ENCODE results near the gene FBXL4.

The FBXL4 gene

DNA sequence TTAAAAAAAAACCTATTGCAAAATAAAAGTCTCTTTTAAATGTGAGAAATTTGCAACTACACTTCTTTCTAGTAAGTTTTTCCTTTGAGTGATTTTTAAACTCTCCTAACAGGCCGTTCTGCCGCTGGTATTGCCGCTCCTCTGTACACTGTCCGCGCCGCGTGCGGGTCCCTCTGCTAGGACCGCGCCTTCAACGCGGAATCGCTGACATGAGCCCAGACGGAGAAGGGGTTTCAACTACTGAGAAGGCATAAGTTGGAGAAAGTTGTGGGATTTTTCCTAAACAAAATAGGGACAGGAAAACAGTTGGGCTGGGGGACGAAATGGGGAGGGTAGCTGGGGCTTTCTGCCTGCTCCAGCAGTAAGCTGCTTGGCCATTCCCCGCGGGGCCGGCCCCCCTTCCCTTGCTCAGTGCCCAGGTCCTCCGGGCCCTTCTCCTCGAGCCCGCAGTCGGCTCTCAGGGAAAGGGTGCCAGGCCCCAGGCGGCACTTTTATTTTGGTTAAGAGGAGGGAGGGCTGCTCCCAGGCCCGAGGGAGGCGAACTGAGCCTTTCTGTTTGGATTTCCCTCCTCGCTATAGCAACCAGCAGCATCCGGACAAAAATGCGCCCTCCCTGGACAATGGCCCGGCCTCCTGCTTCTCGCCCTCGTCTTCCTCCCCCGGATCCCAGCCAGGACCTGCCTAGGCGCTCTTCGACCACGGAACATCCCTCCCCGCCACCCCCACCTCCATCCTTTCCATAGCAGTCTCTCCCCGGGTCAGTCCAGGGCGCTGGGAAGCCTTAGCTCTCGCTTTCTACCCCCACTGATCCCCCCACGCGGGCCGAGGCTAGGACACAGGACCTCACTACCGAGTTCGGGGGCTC lies 120.2 kb downstream of the FBXL4 start:
- DNase-seq (ENCODE audit: low read depth in 4 of 4, low spot score in 1 of 4), result no peak

DNA sequence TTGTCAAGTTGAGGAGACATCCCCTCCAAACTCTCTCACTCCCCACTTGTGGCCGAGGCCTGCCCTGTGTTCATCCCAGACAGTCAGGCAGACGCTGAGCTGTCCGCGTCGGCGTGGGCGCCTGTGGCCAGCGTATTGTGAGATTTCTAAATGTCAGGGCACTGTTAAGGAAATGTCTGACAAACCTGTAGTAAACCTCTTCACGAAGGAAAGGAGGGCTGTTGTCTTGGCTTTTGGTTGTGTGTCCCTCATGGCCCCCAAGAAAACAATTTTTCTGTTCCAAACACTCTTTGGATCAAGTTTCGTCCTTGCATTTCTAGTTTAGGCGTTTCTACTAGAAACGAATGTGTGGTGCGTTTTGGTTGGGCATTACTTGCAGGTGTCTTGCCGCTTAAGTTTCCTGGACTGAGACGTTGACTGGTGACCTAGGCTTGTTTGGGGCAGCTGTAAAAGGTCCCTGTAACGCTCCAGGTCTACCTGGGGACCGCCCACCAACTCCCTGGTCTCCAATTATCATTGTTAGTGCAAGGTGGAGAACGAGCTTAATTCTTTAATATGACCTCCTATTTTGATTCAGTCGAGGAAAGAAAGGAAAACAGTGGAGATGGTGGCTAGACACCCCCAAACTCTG lies 122.0 kb downstream of the FBXL4 start:
- no peak for DNase-seq (ENCODE audit: low read depth in 4 of 4, low spot score in 1 of 4)

DNA sequence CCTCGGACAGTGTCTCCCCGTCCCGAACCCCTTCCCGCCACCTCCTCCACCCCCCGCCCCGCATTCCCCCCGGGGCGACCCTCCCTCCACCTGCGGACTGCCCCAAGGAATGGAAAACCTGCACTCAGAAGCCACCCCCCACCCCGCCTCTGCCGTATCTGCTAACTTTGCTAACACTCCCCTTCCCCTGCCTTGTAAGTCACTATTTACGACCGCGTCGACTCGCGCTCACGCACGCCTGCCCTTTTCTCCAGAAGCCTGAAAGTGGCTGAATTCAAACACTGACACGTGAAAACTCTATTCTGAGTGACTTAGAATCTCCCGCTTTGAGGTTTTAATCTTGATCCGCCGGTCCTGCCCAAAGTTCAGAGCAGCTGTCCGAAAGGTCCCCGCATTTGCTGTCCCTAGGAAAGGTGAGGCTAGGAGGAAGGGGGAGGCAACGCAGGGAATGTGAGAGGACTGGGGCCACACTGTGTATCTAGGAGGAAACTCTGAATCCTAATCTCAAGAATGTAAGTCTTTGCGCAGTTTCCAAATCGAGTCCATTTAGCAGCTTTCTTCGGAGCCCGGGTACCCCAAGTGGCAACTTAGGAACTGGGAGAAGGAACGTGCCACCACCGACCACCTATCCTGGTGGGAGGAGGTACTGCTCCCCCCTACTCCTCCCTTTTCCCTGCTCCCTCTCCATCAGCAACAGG lies 122.7 kb downstream of the FBXL4 start:
- no peak for DNase-seq (ENCODE audit: low read depth in 4 of 4, low spot score in 1 of 4)

DNA sequence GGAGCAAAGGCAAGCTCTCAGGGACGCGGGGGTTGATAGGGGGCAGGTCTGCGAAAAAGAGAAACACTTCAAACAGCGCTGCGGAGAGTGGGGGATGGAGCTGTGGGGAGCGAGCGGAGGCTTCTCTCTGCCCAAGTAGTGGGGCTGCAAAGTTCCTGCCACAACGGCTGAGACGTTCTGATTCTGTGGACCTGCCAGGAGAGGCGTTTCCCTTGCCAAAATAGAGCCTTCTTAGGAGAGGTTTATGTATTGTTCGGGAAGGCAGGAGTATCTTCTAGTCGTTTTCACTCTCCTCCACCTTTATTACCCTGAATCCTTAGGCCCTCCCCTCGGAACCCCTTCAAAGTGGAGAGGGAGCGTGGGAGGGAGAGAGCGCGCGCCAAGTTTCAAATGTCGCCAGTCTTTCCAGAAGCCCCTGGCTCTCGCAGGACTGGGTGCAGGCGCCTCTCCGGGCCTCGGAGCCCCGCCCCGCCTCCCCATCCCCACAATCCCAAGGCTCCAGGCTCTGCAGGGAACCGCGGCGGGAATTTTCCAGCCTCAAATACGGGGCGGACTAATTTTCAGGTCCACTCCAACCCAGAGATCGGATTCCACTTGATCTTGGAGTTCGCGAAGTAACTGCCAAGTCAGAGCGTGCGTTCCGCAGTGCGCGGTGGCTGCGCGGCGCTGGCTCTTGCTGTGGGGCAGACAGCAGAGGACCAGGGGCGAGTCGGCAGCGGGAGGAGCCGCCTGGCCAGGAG lies 123.4 kb downstream of the FBXL4 start:
- DNase-seq (ENCODE audit: low read depth in 4 of 4, low spot score in 1 of 4), result no peak

DNA sequence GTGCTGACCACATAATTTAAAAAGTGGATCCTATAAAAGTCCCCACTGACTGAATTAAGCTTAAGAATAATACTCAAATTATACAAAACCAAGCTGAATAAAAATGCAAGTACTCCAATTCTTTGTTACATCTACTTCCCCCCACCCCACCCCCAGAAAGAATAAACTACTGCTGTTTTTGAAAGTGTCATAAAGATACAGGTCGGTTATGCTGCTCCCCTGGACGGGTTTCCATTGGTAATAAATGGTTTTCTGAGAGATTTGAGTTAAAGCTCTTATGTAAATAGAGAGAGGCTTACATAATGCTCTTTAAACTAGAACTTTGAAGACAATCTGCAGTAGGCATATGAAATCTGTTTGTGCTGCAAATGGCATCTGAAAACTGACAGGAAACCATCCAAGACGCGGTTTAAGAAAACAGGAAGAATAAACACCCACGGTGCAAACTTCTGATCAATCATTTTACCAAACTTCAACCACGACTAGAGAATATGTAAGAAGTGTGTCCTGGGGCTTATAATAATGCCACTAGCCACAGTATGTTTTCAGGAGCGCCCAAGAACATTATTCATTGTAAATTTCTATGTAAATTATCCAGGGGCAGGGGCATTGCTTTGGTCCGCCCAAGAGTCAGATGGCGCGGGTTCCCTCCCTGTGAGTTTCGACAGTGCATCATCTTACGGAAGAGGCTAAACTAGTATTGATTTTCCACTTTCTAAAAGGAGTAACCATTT lies 124.2 kb downstream of the FBXL4 start:
- no peak for DNase-seq (ENCODE audit: low read depth in 4 of 4, low spot score in 1 of 4)

DNA sequence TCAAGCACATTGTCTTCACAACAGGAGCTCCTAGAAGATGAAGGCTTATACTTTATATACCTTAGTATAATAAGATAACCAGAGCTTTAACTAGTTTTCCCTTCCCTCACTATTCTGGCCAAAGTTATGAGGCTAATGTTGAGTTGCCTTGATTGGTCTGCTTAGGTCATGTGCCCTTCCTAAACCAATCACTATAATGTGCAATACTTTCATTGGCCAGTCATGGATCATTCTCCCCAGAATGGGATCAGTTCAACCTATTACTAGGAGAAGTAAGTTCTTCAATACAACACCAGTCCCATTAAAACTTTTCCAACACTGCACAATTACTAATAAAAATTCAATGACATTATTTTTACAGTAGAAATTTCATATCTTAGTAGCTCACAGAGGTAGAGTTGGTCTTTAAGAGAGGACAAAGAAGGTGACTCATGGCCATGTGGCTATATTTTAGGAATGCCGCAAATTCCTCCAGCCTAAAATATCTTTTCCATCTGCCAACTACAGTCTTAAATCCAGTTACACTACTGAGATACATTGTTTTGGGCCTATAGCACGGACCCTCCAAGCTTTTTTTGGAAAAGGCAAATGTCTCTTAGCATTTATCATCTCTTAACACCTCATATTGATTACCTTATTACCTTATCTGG lies 125.9 kb downstream of the FBXL4 start:
- no peak for DNase-seq (ENCODE audit: low read depth in 4 of 4, low spot score in 1 of 4)

All from stimulated activated CD4-positive, alpha-beta T cell treated with anti-CD3 and anti-CD28 coated beads, Interleukin-1b, Interleukin-23, amount 100 ng/mL, for 24 hours (primary cell).